Muscle layer of duodenum (tissue), 2 donors: Measurements from ENCODE around the gene ADAMTS12.

Experiments used
- H3K27ac ChIP-seq: one replicate; pipeline ENCODE4 v1.7.0; 2013; ENCODE audit warnings: mild to moderate bottlenecking, low read length
- H3K27me3 ChIP-seq: one replicate; pipeline ENCODE4 v1.7.0; 2013; ENCODE audit warnings: low read depth, mild to moderate bottlenecking, control low read depth, low read length
- H3K36me3 ChIP-seq, 2 donors: one replicate each; pipeline ENCODE4 v1.7.0; 2013; ENCODE audit warnings: low read length in 2 of 2, control low read depth in 1 of 2, mild to moderate bottlenecking in 1 of 2; ENCODE audit not compliant: insufficient read depth in 2 of 2, control insufficient read depth in 1 of 2
- H3K4me1 ChIP-seq, 2 donors: one replicate each; pipeline ENCODE4 v1.7.0; 2013; ENCODE audit warnings: low read length in 2 of 2, mild to moderate bottlenecking in 2 of 2, control low read depth in 1 of 2, moderate library complexity in 1 of 2; ENCODE audit not compliant: insufficient read depth in 2 of 2, control insufficient read depth in 1 of 2
- H3K4me3 ChIP-seq, 2 donors: one replicate each; pipeline ENCODE4 v1.7.0; 2013; ENCODE audit warnings: low read length in 2 of 2, low read depth in 1 of 2, mild to moderate bottlenecking in 1 of 2
- H3K9me3 ChIP-seq, 2 donors: one replicate each; pipeline ENCODE4 v1.7.0; 2013; ENCODE audit warnings: low read length in 2 of 2, control low read depth in 1 of 2, mild to moderate bottlenecking in 1 of 2; ENCODE audit not compliant: control insufficient read depth in 1 of 2
- donor health status: healthy.

Gene ADAMTS12

GRCh38 chr5:33507426-33507825, 384.4 kb downstream of the ADAMTS12 start:
- no peaks in the 10 kb centered on the region for H3K4me1 ChIP-seq
- H3K36me3 ChIP-seq: no peaks in the 10 kb centered on the region
- H3K27ac ChIP-seq: no peak overlapping the region
- no peak overlapping the region for H3K4me3 ChIP-seq
- no peaks in the 10 kb centered on the region for H3K9me3 ChIP-seq
- no peaks in the 10 kb centered on the region for H3K27me3 ChIP-seq

GRCh38 chr5:33504570-33504969, 387.2 kb downstream of the ADAMTS12 start:
- Histone ChIP-seq H3K4me3 (no peak overlapping the region), H3K27ac (no peak overlapping the region), H3K4me1 (no peaks in the 10 kb centered on the region), H3K27me3 (no peaks in the 10 kb centered on the region), H3K36me3 (no peaks in the 10 kb centered on the region), H3K9me3 (no peaks in the 10 kb centered on the region)

GRCh38 chr5:33501899-33502298, 389.9 kb downstream of the ADAMTS12 start:
- no peaks in the 10 kb centered on the region for H3K4me1 ChIP-seq
- H3K4me3 ChIP-seq: no peak overlapping the region
- no peaks in the 10 kb centered on the region for H3K9me3 ChIP-seq
- no peak overlapping the region for H3K27ac ChIP-seq
- no peaks in the 10 kb centered on the region for H3K27me3 ChIP-seq
- H3K36me3 ChIP-seq: no peaks in the 10 kb centered on the region

- H3K36me3 ChIP-seq: no peaks in the 10 kb centered on the region
- no peak overlapping the region for H3K4me3 ChIP-seq
- no peaks in the 10 kb centered on the region for H3K9me3 ChIP-seq
- no peaks in the 10 kb centered on the region for H3K27me3 ChIP-seq
- H3K27ac ChIP-seq: no peak overlapping the region
- no peaks in the 10 kb centered on the region for H3K4me1 ChIP-seq
Measured at GRCh38 chr5:33501260-33501659, 390.5 kb downstream of the ADAMTS12 start.

- peaks cover 0 to 4% of the 10 kb centered on the region in 2 donors for H3K4me1 ChIP-seq
- H3K4me3 ChIP-seq: no peak overlapping the region
- no peaks in the 10 kb centered on the region for H3K36me3 ChIP-seq
- no peaks in the 10 kb centered on the region for H3K9me3 ChIP-seq
- no peaks in the 10 kb centered on the region for H3K27me3 ChIP-seq
- H3K27ac ChIP-seq: no peak overlapping the region
Measured at GRCh38 chr5:33494466-33494865, 397.3 kb downstream of the ADAMTS12 start.

- Histone ChIP-seq H3K27ac (no peak overlapping the region), H3K4me3 (no peak overlapping the region), H3K36me3 (no peaks in the 10 kb centered on the region), H3K4me1 (peaks cover 0 to 4% of the 10 kb centered on the region in 2 donors), H3K27me3 (no peaks in the 10 kb centered on the region), H3K9me3 (no peaks in the 10 kb centered on the region)
Measured at GRCh38 chr5:33491941-33492340, 399.8 kb downstream of the ADAMTS12 start.

GRCh38 chr5:33490071-33490665, 401.6 kb downstream of the ADAMTS12 start:
- Histone ChIP-seq H3K9me3 (no peaks in the 10 kb centered on the region), H3K4me3 (no peak overlapping the region), H3K27me3 (no peaks in the 10 kb centered on the region), H3K27ac (no peak overlapping the region), H3K36me3 (no peaks in the 10 kb centered on the region), H3K4me1 (peaks cover 0 to 4% of the 10 kb centered on the region in 2 donors)

- no peak overlapping the region for H3K4me3 ChIP-seq
- no peaks in the 10 kb centered on the region for H3K9me3 ChIP-seq
- no peaks in the 10 kb centered on the region for H3K27me3 ChIP-seq
- H3K36me3 ChIP-seq: no peaks in the 10 kb centered on the region
- peaks cover 0 to 4% of the 10 kb centered on the region in 2 donors for H3K4me1 ChIP-seq
- H3K27ac ChIP-seq: no peak overlapping the region
Measured at GRCh38 chr5:33489481-33490067, 402.2 kb downstream of the ADAMTS12 start.

GRCh38 chr5:33488558-33489355, 403.0 kb downstream of the ADAMTS12 start:
- Histone ChIP-seq H3K36me3 (no peaks in the 10 kb centered on the region), H3K27me3 (no peaks in the 10 kb centered on the region), H3K4me3 (no peak overlapping the region), H3K27ac (no peak overlapping the region), H3K9me3 (no peaks in the 10 kb centered on the region), H3K4me1 (peaks cover 0 to 4% of the 10 kb centered on the region in 2 donors)

GRCh38 chr5:33487236-33487635, 404.6 kb downstream of the ADAMTS12 start:
- H3K4me1 ChIP-seq: peaks cover 0 to 4% of the 10 kb centered on the region in 2 donors
- no peak overlapping the region for H3K4me3 ChIP-seq

GRCh38 chr5:33482335-33482734, 409.5 kb downstream of the ADAMTS12 start:
- H3K9me3 ChIP-seq: no peaks in the 10 kb centered on the region

More at GRCh38 chr5:33487236-33487635, 404.6 kb downstream of the ADAMTS12 start:
- Histone ChIP-seq H3K9me3 (no peaks in the 10 kb centered on the region), H3K27ac (no peak overlapping the region), H3K27me3 (no peaks in the 10 kb centered on the region), H3K36me3 (no peaks in the 10 kb centered on the region)

More at GRCh38 chr5:33482335-33482734, 409.5 kb downstream of the ADAMTS12 start:
- H3K4me3 ChIP-seq: no peak overlapping the region
- no peaks in the 10 kb centered on the region for H3K4me1 ChIP-seq
- H3K27ac ChIP-seq: no peak overlapping the region
- no peaks in the 10 kb centered on the region for H3K27me3 ChIP-seq
- no peaks in the 10 kb centered on the region for H3K36me3 ChIP-seq
